GF-D8 (cell line): ENCODE data around the gene CIB4.

ENCODE experiments used
- DNase-seq: peaks from one replicate; lab custom pipeline; 2025; lab: John Stamatoyannopoulos, UW

CIB4 gene

DNA sequence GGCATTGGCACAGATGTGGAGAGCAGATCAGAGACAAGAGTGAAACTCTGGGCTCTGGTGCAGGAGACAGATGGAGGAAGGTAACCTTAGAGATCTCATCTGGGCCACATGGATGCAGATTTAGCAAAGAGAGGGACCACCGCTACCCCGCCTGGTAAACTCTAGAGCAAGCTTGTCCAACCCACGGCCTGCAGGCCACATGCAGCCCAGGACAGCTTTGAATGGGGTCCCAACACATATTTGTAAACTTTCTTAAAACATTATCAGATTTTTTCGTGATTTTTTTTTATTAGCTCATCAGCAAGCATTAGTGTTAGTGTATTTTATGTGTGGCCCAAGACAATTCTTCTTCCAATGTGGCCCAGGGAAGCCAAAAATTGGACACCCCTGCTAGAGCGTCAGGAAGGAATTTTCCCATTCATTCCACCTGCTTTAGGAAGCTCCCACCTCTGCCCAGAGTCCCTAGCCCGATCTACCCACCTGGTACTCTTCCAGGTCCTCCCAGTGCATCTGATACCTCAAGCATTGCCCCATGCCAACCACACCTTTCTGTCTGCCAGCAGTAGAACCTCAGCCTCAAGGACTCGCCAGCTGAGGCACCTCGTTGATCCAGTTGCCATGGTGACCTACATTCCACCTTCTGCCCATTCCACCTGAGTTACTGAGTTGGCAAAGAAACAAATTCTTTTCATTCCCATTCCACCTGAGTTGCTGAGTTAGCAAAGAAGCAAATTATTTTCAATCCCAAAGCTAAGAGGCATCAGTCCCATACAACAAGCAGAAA lies at the start of gene CIB4:
CIB4 (minus strand) TSS at position 586 of the 784 bp plus-strand sequence; CDS start at position 534, 52 bp downstream.
- no peak for DNase-seq

DNA sequence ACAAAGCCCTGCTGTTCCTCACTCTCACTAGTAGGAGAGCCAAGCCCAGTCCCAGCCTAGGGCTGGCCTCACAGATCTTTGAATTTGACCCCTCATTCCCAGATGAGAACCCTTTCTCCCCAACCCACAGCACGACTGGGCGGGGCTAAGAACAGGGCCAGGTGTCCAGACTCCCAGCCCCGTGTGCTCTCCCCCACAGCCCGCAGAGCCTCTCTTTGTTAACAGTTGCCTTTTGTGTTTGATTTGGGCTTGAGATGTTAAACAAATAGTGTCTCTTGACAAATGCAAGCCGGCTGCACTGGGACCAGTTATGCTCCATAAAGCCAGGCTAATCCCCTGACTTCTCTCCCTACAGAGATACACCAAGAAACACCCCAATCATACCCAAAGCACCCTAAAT lies 46.6 kb upstream of the CIB4 start:
- no peak for DNase-seq

DNA sequence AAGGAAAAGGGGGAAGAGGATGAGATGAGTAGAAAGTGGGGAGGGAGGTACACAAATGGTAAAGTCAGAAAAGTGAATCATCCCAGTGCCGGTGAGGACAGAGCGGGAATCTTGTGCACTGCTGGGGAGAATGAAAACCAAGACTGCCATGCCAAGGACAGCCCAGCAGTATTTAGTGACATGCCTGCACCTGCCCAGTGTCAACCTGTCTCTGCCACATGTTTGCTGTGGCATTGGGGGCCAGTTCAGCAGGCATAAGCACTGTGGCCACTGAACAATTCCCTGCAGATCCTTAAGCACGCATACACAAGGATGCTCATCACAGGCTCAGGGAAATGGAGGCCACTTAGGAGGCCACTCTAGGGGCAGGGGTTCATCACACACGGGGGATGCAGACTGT lies 46.2 kb upstream of the CIB4 start:
- DNase-seq = no peak

DNA sequence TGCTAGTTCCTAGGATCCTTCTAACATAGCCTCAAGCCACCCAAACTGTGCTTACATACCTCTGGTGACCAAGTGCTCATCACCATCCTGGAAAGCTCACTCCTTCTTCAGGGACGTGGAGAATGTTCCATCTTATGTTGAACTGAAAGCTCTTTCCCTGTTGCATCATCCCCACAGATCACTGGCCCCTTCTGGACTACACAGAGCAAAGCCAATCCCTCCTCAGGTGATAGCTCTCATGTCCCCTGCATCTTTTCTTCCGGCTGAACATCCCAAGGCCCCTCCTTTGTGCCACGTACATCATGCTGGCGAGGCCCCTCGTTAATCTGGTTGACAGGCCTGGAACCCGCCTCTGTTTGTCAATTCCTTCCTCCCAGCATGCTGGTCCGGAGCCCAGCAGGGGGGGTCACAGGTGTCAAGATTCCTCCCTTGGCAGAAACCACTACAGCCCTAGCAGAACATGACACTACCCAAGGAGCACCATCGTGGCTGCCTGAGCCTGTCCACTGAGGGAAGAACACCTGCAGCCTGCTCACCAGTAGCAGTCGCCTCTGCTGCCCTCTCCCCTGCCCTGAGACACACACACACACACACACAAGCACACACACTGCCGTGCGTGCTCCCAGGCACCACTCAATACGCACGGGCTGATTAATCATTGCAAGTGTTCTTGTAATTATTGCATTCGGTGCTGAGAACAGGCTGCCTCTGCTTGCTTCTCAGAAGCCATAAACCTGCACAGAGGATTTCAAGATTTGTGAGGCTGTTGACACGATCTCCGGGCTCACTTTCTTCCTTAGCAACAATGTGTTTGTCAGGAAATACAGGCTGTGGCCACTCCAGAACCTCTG lies 45.0 kb upstream of the CIB4 start:
- DNase-seq = no peak

DNA sequence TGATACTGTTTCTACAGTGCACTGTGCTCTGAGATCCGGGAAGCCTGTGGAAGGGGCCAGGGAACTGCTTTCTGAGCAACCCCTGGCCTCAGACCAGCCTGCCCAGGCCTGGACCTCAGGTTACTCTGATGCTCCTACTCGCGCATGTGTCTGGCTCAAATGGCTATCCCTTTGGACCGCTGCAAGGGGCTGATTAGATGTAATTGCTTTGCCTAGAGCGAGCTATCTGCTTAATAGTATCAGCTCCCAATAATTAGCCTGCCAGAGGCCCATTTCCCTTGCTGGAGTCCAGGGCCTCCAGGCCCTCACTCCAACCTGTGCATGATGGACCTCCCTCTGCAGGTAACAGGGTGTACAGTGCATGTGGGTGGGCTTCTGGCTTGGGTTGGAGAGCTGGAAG lies 44.2 kb upstream of the CIB4 start:
- DNase-seq = no peak

DNA sequence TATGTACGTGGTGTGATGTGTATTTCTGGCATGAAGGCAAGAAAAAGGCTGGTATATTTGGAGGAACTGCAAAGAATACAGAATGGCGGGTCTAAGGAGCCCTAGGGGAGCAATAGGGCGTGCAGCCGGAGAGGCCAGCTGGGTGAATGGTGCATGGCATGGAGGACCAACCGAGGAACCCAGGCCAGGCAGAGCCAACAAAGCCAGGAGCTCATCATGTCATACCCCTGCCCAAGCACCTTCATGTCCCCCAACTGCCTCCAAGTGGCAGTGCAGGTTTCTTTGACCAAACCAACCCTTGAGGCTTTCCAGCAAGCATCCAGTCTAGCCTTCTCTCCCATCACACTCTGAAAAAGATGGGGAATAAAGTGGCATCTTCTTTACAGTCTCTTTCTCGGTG lies 42.4 kb upstream of the CIB4 start:
- DNase-seq = no peak

DNA sequence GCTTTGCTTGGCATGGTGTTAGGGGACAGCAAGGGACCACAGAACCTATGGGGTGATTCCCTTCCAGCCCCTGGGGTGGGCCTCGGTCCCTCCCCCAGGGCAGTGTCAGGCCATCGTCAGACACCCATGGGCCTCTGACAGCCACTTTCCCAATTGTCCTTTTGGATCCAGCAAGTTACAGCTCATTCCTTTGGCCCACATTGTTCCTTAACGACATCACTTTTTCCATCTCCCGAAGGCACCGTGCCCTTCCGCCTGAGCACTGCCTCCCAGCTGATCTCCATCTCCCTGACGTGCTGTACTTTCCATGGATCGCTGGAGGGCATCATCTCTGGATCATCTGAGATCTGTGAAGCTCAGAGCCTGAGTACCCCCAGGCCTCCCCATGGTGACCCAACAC lies 41.0 kb upstream of the CIB4 start:
- no peak for DNase-seq

DNA sequence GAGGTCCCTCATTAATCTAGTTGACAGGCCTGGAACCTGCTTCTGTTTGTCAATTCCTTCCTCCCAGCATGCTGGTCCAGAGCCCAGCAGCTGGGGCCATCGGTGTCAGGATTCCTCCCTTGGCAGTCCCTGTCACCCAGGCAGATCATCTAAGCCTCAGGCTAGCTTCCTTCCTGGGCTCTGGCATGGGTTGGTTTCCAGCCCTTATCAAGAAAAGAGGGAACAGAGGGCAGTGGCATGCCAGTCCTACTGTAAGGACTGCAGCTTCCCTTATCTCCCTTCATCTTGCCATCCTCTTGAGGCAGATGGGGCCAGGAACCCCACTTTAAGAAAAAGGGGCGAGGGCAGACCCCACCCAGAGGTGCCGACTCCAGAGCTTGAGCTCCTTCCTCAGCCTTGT lies 40.5 kb upstream of the CIB4 start:
- no peak for DNase-seq

DNA sequence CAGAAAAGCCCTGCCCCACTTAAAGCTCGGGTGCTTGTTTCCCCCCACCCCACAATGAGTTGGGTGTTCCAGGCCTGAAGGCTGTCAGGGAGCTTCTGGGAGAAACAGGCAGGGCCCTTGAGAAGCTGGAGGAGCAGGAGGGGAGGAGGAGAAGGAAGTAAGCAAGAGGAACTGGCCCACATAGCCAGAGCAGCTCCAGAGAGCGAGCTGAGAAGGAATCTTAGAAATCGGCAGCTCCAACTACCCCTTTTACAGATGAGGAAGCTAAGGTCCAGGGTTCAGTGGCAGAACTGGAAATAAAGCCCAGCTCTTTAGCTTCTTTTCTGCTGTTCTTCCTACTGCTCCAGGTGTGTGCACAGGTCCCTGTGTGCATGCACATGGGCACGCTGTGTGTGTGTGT lies 38.7 kb upstream of the CIB4 start:
- no peak for DNase-seq

DNA sequence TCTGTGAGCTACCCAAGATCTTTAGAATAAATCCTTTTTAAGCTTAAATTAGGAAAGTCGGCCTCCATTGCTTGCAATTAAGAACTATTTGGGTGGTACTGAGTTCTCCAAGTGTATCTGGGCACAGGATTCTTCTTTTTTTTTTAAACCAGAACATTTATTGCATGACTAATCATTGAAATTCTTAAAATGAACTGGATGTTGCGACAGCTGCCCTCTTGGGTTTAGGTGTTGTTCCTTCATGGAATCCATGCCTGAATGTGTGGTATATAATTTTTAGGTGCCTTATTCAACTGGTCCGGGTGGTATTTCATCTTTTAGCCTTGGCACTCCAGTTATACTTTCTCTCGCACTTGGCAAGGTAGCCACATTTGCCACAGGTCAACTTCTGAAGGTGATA lies 36.9 kb upstream of the CIB4 start:
- no peak for DNase-seq

DNA sequence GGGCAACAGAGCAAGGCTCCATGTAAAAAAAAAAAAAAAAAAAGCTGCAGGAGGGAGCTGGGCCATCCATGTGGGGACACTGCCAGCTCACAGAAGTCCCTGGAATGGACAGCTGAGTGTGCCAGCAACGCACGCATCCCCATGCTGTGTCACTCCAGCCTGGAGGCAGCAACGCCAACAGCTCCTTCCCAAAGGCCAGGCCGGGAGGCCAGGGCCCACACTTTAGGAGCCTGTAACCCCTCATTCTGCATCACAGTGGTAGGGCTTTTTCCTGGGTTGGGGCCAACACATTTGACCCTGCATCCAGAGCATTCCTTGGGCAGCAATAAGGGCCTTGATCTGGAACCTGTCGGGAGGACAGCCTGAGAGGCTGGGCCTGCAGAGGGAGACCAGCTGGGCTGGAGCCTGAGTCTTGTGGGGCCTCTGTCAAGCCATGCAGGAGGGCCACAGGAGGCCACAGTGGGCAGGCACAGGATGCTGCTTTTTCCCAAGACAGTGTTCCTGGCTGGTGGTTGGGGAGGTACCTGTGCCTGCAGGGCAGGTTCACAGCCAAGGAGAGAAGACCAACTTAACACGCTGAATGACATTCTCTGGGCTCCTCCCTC lies 34.6 kb upstream of the CIB4 start:
- no peak for DNase-seq

DNA sequence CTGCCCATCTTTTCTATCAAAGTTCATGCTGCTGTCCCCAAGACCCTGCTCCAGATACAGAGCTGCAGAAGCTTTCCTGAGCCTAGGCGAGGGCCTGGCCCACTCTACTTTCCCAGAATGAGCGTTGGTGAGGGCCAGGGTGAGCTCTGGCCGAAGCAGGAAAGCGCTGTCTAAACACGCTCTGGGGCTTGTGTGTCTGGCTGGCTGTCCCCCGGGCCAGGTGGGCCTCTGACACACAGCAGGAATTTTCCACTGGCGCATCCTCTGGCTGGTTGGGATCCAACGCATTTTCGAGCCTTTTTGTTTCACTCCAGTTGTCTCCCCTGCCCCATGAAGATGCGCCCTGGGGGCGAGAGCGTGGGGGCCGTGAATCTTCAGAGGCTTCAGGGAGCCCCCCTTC lies 33.6 kb upstream of the CIB4 start:
- DNase-seq = no peak

DNA sequence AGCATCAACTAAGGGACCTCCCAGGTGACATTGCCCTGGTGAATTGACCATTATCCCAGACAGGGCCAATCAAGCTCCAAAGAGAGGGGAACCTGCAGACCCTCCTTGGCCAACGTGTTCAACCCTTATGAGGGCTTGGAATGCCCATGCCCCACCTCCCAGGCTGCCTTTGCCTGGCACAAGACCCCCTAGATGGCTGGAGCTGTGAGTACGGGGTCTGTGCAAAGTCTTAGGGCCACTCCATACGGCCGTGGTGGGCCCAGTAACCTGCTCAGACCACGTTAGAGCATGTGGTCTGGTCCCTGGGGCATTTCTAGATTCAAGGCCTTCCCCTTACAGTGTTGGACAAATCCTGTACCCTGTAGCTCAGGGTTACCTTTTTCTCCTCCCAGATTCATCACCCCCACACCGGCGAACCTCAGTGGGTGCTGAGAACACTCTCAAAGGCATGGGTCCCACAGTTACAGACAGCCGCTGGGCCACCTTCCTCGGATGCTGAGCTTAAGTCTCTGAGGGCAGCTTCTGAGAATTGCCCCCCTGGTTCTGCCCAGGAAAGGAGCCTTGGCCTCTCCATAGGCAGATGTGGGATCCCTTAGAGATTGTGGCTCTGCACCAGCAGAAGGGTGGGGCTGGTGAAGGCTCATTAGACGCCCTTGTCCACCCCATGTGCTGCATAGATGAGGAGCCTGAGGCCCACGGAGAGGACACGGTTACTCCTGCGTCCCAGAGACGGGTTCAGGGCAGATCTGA lies 33.0 kb upstream of the CIB4 start:
- no peak for DNase-seq

DNA sequence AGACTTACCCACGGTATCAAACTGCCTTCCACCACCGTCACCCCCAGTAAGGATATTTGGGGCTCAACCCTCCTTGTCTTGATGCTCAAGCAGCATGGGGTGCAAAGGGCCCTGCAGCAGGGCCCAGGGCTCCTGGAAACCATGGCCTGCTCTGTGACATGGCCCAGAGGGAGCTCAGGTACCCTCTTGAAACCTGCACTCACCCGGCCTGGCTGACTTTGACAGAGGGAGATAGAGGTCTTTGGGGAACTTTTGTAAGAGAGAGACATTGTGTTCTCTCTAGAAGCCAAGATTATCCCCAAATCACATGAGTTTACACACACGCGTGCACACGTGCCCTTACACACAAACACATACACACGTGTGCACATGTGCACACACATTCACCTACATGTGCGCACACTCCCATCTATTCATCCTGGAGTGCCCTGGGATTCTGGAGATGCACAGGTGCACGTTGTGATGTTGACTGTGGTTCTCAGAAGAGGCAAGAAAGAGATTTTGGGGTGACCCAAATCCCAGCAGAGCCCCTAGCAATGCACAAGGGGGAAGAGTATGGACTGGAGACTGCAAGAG lies 31.7 kb upstream of the CIB4 start:
- no peak for DNase-seq

DNA sequence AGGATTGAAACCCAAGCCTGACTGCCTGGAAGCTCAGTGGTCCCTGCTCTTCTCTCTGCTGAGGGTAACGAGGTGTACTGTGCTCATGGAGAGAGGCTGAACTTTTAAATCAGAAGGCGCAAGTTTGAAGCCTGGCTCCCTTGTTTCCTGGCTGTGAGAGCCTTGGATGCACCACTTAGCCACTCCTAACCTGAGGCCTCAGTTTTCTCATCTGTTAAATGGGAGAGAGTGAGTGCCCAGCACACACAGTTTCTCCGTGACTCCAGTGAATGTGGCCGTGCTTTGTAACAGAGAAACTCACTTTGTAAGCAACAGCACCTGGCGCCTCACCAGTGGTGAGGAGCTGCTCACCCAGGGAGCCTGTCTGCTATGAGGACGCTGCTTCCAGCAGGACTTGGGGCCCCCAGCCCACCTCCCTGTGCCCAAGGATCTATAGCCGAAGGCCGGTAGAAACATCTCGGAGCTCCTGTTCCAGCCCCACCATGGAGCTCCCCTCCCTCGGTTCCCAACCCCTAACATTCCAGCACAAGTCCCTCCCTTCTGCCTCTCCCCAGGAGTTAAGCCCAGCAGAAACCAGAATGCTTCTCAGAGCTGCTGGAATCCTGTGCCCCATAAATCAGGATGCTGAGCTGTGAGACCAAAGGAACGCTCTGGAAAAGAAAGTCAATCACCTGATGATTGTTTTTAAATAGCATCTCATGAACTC lies 31.1 kb upstream of the CIB4 start:
- no peak for DNase-seq

DNA sequence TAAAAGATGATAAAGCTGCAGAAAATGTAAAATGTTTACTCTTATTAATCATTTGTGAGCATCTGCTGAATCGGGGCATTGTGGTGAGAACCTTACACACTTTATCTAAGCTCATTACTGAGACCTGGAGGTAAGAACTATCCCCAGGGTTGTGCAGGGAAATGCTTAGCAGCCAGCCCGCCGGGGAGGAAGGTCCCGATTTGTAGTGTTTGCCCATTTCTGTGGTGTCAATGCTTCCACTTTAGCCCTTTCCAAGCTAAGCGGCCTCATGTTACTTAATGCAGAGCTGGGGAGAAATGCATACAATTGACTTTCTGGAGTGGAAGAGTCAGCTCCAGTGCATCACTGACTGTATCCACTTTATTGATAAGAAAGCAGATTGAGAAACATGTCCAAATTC lies 30.5 kb upstream of the CIB4 start:
- DNase-seq = no peak

DNA sequence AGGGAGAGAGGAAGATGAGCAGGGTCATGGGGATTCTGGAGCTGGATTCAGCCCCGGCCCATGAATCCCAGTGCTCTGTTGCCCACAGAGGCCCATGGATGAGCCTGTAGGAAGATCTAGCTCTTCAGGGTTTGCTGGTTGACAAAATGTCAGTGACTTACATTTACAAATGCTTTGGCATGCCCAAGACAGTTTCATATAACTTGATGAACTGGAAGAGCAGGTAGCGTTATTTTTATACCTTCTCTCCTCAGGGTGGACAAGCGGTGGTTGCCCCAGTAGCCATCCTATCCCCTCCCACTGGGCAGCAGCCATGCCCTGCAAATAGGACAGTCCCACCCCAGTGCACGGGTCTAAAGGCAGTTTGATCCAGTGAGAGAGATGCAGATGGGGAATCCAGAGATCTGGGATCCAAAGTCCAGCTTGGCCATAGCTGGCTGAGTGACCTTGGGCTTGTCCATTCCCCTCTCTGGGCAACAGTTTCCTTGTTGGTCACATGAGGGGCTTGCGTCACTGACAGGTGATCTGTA lies 29.8 kb upstream of the CIB4 start:
- no peak for DNase-seq

DNA sequence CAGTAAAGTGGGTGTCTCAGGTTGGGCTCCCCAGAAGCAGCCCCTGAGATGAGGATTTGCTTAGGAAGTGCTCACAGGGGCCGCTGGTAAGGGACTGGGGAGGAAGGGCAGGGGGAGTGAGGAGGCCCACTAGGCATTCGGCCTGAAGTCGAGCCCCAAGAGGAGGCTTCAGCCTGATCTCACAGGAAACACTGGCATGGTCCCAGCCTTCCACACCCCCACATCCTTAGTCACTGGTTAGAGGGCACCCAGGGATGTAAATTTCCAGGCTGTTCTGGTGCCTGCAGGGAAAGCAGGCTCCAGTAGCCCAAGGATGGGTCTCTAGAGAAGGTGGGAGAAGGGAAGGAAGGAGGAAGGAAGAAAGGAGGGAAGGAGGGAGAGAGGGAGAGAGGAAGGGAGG lies 29.0 kb upstream of the CIB4 start:
- no peak for DNase-seq

DNA sequence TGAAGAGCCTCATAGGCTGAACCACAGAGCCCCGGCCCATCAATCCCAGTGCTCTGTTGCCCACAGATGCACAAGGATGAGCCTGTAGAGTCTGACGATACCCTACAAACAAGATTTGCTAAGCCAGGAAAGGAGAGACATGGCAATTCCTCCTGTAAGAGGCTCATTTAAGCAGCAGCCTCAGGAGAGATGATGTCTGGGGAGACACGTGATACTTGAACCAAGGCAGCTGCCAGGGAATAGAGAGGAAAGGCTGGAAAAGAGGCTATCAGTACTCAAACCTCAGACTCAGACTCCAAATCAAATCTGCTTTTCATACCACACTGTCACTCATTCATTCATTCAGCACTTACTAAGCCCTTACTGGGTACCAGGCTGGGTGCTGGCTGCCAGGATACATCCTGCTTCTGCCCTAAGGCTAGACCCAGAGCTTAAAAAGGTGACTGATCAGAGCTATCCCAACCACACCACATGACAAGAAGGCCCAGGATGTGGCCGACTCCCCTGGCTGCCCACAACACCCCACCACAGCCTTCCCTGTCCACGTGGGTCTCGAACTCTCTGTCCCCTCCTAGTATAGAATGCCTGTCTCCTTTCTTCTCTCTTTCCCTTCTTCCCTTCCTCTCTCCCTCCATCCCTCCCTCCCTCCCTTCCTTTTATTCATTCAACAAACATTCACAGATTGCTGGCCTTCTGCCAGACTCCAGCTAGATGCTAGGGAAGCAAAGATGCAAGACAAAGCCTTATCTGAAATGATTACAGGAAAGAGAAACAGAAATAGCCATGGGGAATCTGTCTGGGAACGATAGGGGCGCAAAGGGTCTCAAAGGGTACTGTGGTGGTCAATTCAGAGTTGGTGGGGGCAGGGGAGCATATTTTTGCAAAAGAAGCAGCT lies 27.9 kb upstream of the CIB4 start:
- no peak for DNase-seq

DNA sequence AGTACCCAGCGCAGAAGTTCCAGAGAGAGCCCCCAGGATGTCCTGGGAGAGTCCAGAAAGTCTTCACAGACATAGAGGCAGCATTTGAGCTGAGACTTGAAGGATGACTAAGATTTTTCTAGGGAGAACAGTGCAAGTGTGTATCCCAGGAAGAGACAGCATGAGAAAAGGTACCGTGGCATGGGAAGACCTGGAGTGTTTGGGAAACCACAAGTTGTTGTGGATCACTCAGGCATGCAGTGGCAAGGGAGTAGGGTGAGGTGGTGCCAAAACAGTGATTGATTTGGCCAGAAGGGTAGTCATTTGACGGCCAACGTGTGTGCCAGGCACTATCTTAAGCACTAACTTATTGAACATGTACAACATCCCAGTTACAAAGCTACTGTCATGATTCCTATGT lies 26.9 kb upstream of the CIB4 start:
- DNase-seq = no peak
